DOHH2 (cell line): ENCODE measurements around the gene ARHGEF25.

ENCODE experiments used
- H3F3A ChIP-seq: fragments of 200-600 bp; sonication (generic), shearing (Covaris generic); 2 replicates; pipeline ENCODE4 v1.6.0; 2016; ENCODE audit warnings: antibody characterized with exemption, mild to moderate bottlenecking; ENCODE audit not compliant: control insufficient read depth, insufficient read depth
- H3K27ac ChIP-seq: fragments of 200-600 bp; sonication (generic); 2 replicates; pipeline ENCODE4 v1.5.1; 2014; ENCODE audit warnings: low read depth, mild to moderate bottlenecking, low read length, moderate library complexity
- H3K27me3 ChIP-seq: fragments of 200-600 bp; sonication (generic); 2 replicates; pipeline ENCODE4 v1.6.1; 2014; ENCODE audit warnings: mild to moderate bottlenecking, low read length, mixed read lengths; ENCODE audit not compliant: control insufficient read depth
- H3K36me3 ChIP-seq: fragments of 200-600 bp; sonication (generic); 2 replicates; pipeline ENCODE4 v1.6.1; 2014; ENCODE audit warnings: mild to moderate bottlenecking, low read length, moderate library complexity, mixed read lengths; ENCODE audit not compliant: control insufficient read depth
- H3K4me1 ChIP-seq: fragments of 200-600 bp; sonication (generic); 2 replicates; pipeline ENCODE4 v1.6.1; 2014; ENCODE audit warnings: mild to moderate bottlenecking, low read length, mixed read lengths; ENCODE audit not compliant: control insufficient read depth
- H3K4me2 ChIP-seq: fragments of 200-600 bp; sonication (generic); 2 replicates; pipeline ENCODE4 v1.6.0; 2014; ENCODE audit warnings: mild to moderate bottlenecking, low read length, moderate library complexity
- H3K4me3 ChIP-seq: fragments of 200-600 bp; sonication (generic); 2 replicates; pipeline ENCODE4 v1.5.1; 2014; ENCODE audit warnings: mild to moderate bottlenecking, low read length, mixed read lengths
- H3K79me2 ChIP-seq: fragments of 200-600 bp; sonication (generic); 2 replicates; pipeline ENCODE4 v1.6.1; 2014; ENCODE audit warnings: mild to moderate bottlenecking, low read length, mixed read lengths; ENCODE audit not compliant: control insufficient read depth
- H3K9me2 ChIP-seq: fragments of 200-600 bp; sonication (generic); replicated peaks from 2 replicates; pipeline ENCODE4 v1.6.1; 2014; ENCODE audit warnings: mild to moderate bottlenecking, low read length, mixed read lengths; ENCODE audit not compliant: control insufficient read depth
- H3K9me3 ChIP-seq: fragments of 200-600 bp; sonication (generic); 2 replicates; pipeline ENCODE4 v1.6.1; 2014; ENCODE audit warnings: antibody characterized with exemption, low read length, mixed read lengths; ENCODE audit not compliant: control insufficient read depth, insufficient read depth
- H4K20me1 ChIP-seq: fragments of 200-600 bp; sonication (generic); 2 replicates; pipeline ENCODE4 v1.6.0; 2014; ENCODE audit warnings: low read depth, mild to moderate bottlenecking, antibody characterized with exemption, low read length, moderate library complexity; ENCODE audit not compliant: control insufficient read depth, insufficient read depth
- CTCF ChIP-seq: fragments of 200-600 bp; sonication (generic); IDR thresholded peaks from one replicate; pipeline ENCODE4 v1.5.1; 2014; ENCODE audit warnings: antibody characterized with exemption, mild to moderate bottlenecking, low read depth, low read length; ENCODE audit not compliant: poor library complexity, severe bottlenecking
- EZH2phosphoT487 ChIP-seq: fragments of 200-600 bp; sonication (generic); IDR thresholded peaks from 2 replicates; pipeline ENCODE4 v1.6.1; 2017; ENCODE audit warnings: borderline replicate concordance, mild to moderate bottlenecking, antibody characterized with exemption, low read length, moderate library complexity, mixed read lengths

ARHGEF25 gene

GRCh38 chr12:57607958-57608663, 3.1 kb upstream of the ARHGEF25 start:
- Histone ChIP-seq H3K27ac (no peak overlapping the region), H3K27me3 (peaks cover 55% of the 10 kb centered on the region), H4K20me1 (no peaks in the 10 kb centered on the region), H3K4me1 (peaks cover 9% of the 10 kb centered on the region), H3K79me2 (no peaks in the 10 kb centered on the region), H3K4me2 (no peak overlapping the region), H3K4me3 (no peak overlapping the region), H3K9me2 (no peaks in the 10 kb centered on the region), H3F3A (peaks cover 3% of the 10 kb centered on the region; the same call in 1 of the 2 replicates), H3K36me3 (no peaks in the 10 kb centered on the region), H3K9me3 (no peaks in the 10 kb centered on the region)
- TF ChIP-seq CTCF (no peak), EZH2phosphoT487 (no peak)

GRCh38 chr12:57609101-57609780, 2.0 kb upstream of the ARHGEF25 start:
- Histone ChIP-seq H3K27ac (no peak overlapping the region), H3K27me3 (peaks cover 65% of the 10 kb centered on the region), H3K4me2 (no peak overlapping the region), H3K9me2 (no peaks in the 10 kb centered on the region), H3K36me3 (no peaks in the 10 kb centered on the region), H4K20me1 (no peaks in the 10 kb centered on the region), H3K79me2 (no peaks in the 10 kb centered on the region), H3F3A (peaks cover 3% of the 10 kb centered on the region; the same call in 1 of the 2 replicates), H3K4me1 (peaks cover 20% of the 10 kb centered on the region), H3K4me3 (no peak overlapping the region), H3K9me3 (no peaks in the 10 kb centered on the region)
- TF ChIP-seq EZH2phosphoT487 (no peak), CTCF (no peak)

GRCh38 chr12:57609781-57610553, 1.3 kb upstream of the ARHGEF25 start:
- peaks cover 3% of the 10 kb centered on the region; the same call in 1 of the 2 replicates for H3F3A ChIP-seq
- H3K27ac ChIP-seq = no peak overlapping the region
- no peak for TF ChIP-seq CTCF
- no peak for TF ChIP-seq EZH2phosphoT487
- H3K9me3 ChIP-seq = no peaks in the 10 kb centered on the region
- H3K27me3 ChIP-seq = peaks cover 64% of the 10 kb centered on the region
- H3K36me3 ChIP-seq = no peaks in the 10 kb centered on the region
- peaks cover 27% of the 10 kb centered on the region for H3K4me1 ChIP-seq
- no peaks in the 10 kb centered on the region for H4K20me1 ChIP-seq
- no peaks in the 10 kb centered on the region for H3K79me2 ChIP-seq
- H3K9me2 ChIP-seq = no peaks in the 10 kb centered on the region
- H3K4me3 ChIP-seq = no peak overlapping the region
- H3K4me2 ChIP-seq = no peak overlapping the region
